Stimulated activated CD4-positive, alpha-beta T cell treated with anti-CD3 and anti-CD28 coated beads, Interleukin-12 subunit alpha, Interleukin-12 subunit beta, amount 100 ng/mL, for 4 hours (primary cell): ENCODE measurements around the gene NEK4.
"Not testable (repeated sequence)": the region's sequence is repeated elsewhere in the genome, so short reads cannot be mapped to it uniquely, and the experiment has no call there.

Source experiments
- DNase-seq: peaks from one replicate; pipeline ENCODE4 v3.0.0-alpha.2; 2020

The NEK4 gene

GRCh38 chr3:52777959-52778805 lies 7.4 kb upstream of the NEK4 start:
- DNase-seq: no peak

- DNase-seq: no peak
Measured at GRCh38 chr3:52777127-52777958, 6.6 kb upstream of the NEK4 start, which contains the start of gene ITIH1. ITIH1 (plus strand) TSS chr3:52777599; CDS start chr3:52777616, 17 bp downstream.

DNA sequence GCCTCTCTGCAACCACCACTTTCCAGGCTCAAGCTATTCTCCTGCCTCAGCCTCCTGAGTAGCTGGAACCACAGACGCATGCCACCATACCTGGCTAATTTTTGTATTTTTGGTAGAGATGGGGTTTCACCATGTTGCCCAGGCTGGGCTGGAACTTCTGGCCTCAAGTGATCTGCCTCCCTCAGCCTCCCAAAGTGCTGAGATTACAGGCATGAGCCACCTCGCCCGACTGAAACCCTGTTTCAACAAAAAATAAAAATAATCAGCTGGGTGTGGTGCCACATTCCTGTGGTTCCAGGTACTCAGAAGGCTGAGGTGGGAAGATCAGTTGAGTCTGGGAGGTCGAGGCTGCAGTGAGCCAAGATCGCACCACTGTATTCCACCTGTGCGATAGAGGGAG lies 5.7 kb upstream of the NEK4 start:
- DNase-seq: not testable (repeated sequence)

GRCh38 chr3:52775877-52776276 lies 5.1 kb upstream of the NEK4 start:
- no peak for DNase-seq

GRCh38 chr3:52774901-52775864 lies 4.4 kb upstream of the NEK4 start:
- no peak for DNase-seq

DNA sequence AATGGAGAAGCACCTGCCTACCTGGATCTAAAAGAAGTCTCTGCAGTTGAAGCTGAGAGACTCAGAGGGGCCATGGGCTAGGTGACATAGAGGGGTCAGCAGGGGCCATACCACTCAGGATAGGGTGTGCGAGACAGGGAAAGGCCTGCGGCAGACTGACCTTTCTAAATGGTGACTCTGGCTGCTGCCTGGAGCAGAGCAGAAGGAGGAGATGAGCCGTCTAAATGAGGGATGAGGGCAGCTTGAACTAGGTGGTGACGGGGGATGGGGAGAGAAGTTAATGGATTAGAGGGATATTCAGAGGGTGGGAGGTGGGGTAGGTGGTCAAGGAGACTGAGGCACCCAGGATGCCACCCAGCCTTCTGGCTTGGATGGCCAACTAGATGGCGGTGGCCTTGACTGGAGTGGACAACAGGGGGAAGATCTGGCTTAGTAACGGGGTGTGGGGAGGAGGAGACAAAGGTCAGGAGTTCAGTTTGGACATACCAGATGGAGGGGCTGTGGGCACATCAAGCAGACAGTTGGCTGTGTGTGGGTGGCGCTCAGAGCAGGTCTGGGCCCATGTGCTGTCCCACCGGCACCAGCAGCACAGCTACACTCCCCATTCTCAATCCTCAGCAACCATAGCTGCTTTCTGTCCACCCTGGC lies 3.5 kb upstream of the NEK4 start:
- no peak for DNase-seq

DNA sequence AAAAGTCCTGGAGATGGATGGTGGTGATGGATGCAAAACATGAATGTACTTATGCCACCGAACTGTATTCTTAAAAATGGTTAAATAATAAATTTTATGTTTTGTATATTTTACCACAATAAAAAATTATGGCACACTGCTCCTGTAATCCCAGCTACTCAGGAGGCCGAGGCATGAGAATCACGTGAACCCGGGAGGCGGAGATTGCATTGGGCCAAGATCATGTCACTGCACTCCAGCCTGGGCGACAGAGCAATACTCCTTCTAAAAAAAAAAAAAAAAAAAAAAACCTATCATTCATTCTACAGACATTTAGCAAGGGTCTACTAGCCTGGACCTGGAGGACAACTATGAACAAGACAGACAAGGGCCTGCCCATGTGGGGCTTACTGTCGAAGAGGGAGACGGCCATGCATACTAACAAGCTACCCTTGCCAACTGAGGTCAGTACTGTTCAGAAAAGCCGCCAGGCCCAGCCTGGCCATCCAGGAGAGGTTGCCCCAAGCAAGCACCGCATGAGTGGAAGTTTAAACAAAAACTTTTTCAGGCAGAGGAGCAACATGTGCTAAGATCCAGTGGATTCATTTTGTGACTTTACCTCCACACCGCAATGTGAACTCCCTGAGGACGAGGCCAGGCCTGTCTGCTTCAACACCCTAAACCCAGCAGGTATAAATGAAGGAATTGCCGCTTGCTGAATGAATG lies 2.8 kb upstream of the NEK4 start:
- no peak for DNase-seq

DNA sequence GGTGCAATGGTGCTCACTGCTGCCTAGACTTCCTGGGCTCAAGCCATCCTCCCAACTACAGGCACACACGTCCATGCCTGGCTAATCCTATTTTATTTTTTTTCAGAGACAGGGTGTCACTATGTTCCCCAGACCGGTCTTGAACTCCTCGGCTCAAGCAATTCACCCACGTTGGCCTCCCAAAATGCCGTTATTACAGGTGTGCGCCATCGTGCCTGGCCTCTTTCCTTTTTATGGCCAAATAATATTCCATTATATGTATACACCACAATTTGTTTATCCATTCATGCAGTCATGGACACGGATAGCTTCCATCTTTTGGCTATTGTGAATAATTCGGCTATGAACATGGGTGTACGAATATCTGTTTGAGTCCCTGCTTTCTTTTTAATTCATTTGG lies 962 bp upstream of the NEK4 start:
- DNase-seq: no peak

DNA sequence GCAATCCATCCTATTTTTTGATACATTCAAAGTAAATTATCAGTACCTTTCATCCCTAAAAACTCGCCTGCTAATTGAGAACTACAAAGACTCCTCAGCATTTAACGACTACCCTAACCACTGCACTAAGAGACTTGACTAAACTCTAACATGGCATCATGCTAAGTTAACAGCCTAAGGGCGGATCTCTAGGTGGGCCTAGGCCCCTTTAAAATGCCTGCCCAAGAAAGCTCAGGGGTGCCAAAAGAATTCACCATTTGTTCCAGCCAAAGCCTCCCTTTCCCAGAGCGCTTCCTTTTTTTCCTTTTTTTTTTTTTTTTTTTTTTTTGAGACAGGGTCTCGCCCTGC lies 568 bp upstream of the NEK4 start:
- DNase-seq: no peak

GRCh38 chr3:52769786-52770455 lies 819 bp downstream of the NEK4 start:
- no peak for DNase-seq

GRCh38 chr3:52763466-52763865 lies 7.3 kb downstream of the NEK4 start:
- DNase-seq: no peak

- DNase-seq: no peak
Measured at GRCh38 chr3:52756141-52756540, 14.6 kb downstream of the NEK4 start.

DNA sequence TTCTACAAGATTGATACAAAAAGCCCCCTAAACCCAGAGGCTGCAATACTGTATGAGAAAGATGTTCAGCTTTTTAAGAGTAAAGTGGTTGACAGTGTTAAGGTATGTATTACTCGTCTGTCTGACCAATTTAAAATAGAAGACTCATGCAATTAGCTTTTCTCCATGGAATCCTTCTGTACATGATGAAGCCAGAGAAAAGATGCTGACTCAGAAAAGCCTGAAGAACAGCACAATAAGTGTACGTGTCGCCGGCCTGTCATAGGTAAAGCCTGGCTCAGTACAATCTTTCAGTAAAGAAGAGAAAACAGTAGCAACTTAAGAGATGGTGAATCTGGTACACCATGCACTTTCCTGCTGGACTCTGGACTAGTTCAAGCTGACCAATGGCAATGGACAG lies 16.4 kb downstream of the NEK4 start:
- no peak for DNase-seq

- no peak for DNase-seq
Measured at GRCh38 chr3:52752045-52752660, 18.6 kb downstream of the NEK4 start.

DNA sequence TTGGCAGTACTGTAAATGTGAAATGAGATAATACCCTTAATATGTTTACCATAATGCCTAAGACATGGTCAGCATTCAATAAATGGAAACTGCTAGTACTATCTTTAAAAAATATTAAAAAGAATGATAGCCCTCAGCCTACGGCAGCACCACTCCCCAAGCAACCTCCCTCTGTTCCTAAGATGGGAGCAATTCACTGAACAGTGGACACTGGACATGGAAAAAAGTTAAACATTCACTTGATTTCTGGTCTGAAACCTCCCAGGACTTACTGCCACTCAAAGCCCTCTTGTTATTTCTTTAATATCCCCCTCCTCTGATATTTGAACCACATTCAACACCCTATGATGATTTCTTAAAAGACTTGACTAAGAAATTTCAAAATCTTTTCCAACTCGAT lies 27.0 kb downstream of the NEK4 start:
- no peak for DNase-seq

GRCh38 chr3:52743152-52743551 lies 27.6 kb downstream of the NEK4 start:
- no peak for DNase-seq

- DNase-seq: no peak
Measured at GRCh38 chr3:52742418-52743041, 28.2 kb downstream of the NEK4 start.

DNA sequence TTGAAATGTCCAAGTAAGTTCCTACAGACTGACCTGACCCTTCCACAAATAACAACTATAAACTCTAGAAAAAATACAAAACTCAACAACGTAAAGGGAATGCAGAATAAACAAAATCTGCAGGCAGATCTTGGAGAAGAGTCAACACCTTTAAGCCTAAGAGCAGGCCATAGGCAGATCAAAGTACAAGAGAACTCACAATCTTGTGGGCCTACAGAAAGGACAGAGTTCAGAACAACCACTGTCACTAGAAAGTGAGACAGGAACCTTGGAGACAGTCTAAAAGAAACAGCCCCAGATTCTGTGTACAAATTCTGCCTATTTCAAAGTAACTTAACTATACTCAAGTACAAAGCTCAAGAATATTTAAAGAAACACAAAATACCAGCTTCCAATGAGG lies 31.0 kb downstream of the NEK4 start:
- DNase-seq: no peak

DNA sequence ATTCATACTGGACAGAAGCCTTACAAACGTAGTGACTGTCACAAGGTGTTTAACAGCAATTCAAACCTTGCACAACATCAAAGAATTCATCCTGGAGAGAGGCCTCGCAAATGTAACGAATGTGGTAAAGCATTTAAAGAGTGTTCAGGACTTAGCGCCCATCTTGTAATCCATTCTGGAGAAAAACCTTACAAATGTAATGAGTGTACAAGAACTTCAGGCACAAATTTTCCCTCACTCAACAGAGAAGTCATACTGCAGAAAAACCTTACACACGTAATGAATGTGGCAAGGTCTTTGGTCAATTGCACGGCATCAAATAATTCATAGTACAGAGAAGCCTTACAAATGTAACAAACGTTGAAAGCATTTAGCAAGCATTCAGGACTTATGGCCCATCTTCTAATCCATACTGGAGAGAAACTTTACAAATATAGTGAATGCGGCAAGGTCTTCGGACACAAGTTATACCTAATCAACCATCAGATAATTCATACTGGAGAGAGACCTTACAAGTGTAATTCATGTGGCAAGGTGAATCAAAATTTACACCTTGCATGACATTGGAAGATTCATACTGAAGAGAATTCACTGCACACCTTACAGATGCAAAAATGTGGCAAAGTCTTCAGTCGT lies 37.4 kb downstream of the NEK4 start:
- DNase-seq: no peak

DNA sequence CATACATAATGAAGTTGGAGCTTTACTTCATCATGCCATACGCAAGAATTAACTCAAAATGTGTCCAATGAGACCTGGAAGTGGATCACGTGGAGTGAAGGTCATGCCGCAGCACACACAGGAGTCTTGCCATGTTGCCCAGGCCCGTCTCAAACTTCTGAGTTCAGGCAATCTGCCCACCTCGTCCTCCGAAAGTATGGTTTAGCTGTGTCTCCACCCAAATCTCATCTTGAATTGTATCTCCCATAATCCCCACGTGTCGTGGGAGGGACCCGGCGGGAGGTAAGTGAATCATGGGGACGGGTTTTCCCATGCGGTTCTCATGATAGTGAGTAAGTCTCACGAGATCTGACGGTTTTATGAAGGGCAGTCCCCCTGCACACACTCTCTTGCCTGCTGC lies 39.1 kb downstream of the NEK4 start:
- DNase-seq: no peak
